Measurements from ENCODE around the gene CCDC106. TPM values are rescaled to one million over a fixed set of nuclear protein-coding genes. Genes with fewer than 3 reads are reported as not detected.

The CCDC106 gene
- total RNA-seq, 2 experiments from 2014 or later = 29.0 to 30.1 TPM

GRCh38 chr19:55677572-55678028, 29.6 kb downstream of the CCDC106 start:
- peak; percentile 50 for DNase-seq (ENCODE audit: low spot score)
- H3K4me3 ChIP-seq (ENCODE audit: low read depth, low read length, poor library complexity, severe bottlenecking) = peak overlapping the region; percentile 95
- H3K9me3 ChIP-seq (ENCODE audit: low read length) = no peaks in the 10 kb centered on the region
- H3K4me1 ChIP-seq (ENCODE audit: insufficient read depth, low read length, poor library complexity, severe bottlenecking) = peaks cover 55% of the 10 kb centered on the region
- no peak overlapping the region for H2AFZ ChIP-seq (ENCODE audit: low read length)
- TF ChIP-seq EZH2phosphoT487 (IDR thresholded peaks at IDR 0.05; ENCODE audit: borderline replicate concordance, low read depth, low read length) (no peak), CTCF (conservative IDR thresholded peaks at IDR 0.05; ENCODE audit: low read length) (no peak)
- intact Hi-C loops (cut with micrococcal nuclease; ENCODE audit: unreplicated experiment) = loop anchor here (2.0 to 5.0 kb wide), 3 partner anchors 23 to 155 kb away; partner anchors contain the start of genes NLRP11 and U2AF2
- no peaks in the 10 kb centered on the region; the same call in 1 of the 2 replicates for H4K20me1 ChIP-seq (ENCODE audit: insufficient read depth, low read length)
- ChIA-PET POLR2A (interaction anchor here (2.3 kb wide), 1 partner anchor 21 kb away, joined by 6 read pairs; no protein-coding TSS in a partner anchor), CTCF (ENCODE audit: unreplicated experiment) (no interaction called here)
- H3K27ac ChIP-seq (ENCODE audit: low read depth, low read length, poor library complexity, severe bottlenecking) = peak overlapping the region; percentile 97
- peaks cover 79% of the 10 kb centered on the region for H3K79me2 ChIP-seq (ENCODE audit: insufficient read depth, low read depth, low read length)
- no TSS peak for BruUV-seq (replicated peaks)
- no peaks in the 10 kb centered on the region for H3K9me2 ChIP-seq (ENCODE audit: insufficient read depth, low read length)
- H3K4me2 ChIP-seq (ENCODE audit: low read length) = peak overlapping the region; percentile 92
- H3K36me3 ChIP-seq (ENCODE audit: insufficient read depth, low read length) = peaks cover 85% of the 10 kb centered on the region

GRCh38 chr19:55678121-55678671, 30.2 kb downstream of the CCDC106 start:
- H3K4me3 ChIP-seq (ENCODE audit: low read depth, low read length, poor library complexity, severe bottlenecking) = peak overlapping the region; percentile 95
- ChIA-PET CTCF (ENCODE audit: unreplicated experiment) (no interaction called here), POLR2A (interaction anchor here (0.6 to 2.3 kb wide), 2 partner anchors 21 to 1016 kb away, joined by 6 read pairs; no protein-coding TSS in a partner anchor)
- peaks cover 54% of the 10 kb centered on the region for H3K4me1 ChIP-seq (ENCODE audit: insufficient read depth, low read length, poor library complexity, severe bottlenecking)
- H3K9me2 ChIP-seq (ENCODE audit: insufficient read depth, low read length) = no peaks in the 10 kb centered on the region
- H4K20me1 ChIP-seq (ENCODE audit: insufficient read depth, low read length) = no peaks in the 10 kb centered on the region; the same call in 1 of the 2 replicates
- peak overlapping the region; percentile 92 for H3K4me2 ChIP-seq (ENCODE audit: low read length)
- no peaks in the 10 kb centered on the region for H3K9me3 ChIP-seq (ENCODE audit: low read length)
- no TSS peak for BruUV-seq (replicated peaks)
- H2AFZ ChIP-seq (ENCODE audit: low read length) = no peak overlapping the region
- peaks cover 82% of the 10 kb centered on the region for H3K36me3 ChIP-seq (ENCODE audit: insufficient read depth, low read length)
- H3K79me2 ChIP-seq (ENCODE audit: insufficient read depth, low read depth, low read length) = peaks cover 76% of the 10 kb centered on the region
- peak; percentile 96 for DNase-seq (ENCODE audit: low spot score)
- H3K27ac ChIP-seq (ENCODE audit: low read depth, low read length, poor library complexity, severe bottlenecking) = peak overlapping the region; percentile 97
- intact Hi-C loops (cut with micrococcal nuclease; ENCODE audit: unreplicated experiment) = loop anchor here (2.0 to 5.0 kb wide), 3 partner anchors 23 to 154 kb away; partner anchors contain the start of genes NLRP11 and U2AF2
- TF ChIP-seq EZH2phosphoT487 (IDR thresholded peaks at IDR 0.05; ENCODE audit: borderline replicate concordance, low read depth, low read length) (no peak), CTCF (conservative IDR thresholded peaks at IDR 0.05; ENCODE audit: low read length) (peak; percentile 57; the same call in 1 of the 2 replicates)

Data from OCI-LY7 (cell line).